Endothelial cell (in vitro differentiated cells): ENCODE results near the gene PCDHGC5. TPM values are rescaled to one million over a fixed set of nuclear protein-coding genes. Genes with fewer than 3 reads are reported as not detected.

Source experiments
- DNase-seq: peaks from one replicate; pipeline ENCODE4 v3.0.0; 2021; ENCODE audit warnings: low spot score
- H3K27ac Mint-ChIP-seq: one replicate; pipeline ENCODE4 v1.8.0; 2021; ENCODE audit warnings: mixed read lengths, inconsistent platforms; ENCODE audit not compliant: unreplicated experiment
- H3K27me3 Mint-ChIP-seq: one replicate; pipeline ENCODE4 v1.8.0; 2021; ENCODE audit warnings: mild to moderate bottlenecking, moderate library complexity, mixed read lengths, inconsistent platforms; ENCODE audit not compliant: unreplicated experiment
- H3K36me3 Mint-ChIP-seq: one replicate; pipeline ENCODE4 v1.8.0; 2021; ENCODE audit warnings: mild to moderate bottlenecking, low read depth, mixed read lengths, inconsistent platforms; ENCODE audit not compliant: unreplicated experiment
- H3K4me1 Mint-ChIP-seq: one replicate; pipeline ENCODE4 v1.8.0; 2021; ENCODE audit warnings: mild to moderate bottlenecking, mixed read lengths, inconsistent platforms; ENCODE audit not compliant: unreplicated experiment
- H3K4me3 Mint-ChIP-seq: one replicate; pipeline ENCODE4 v1.8.0; 2021; ENCODE audit warnings: mild to moderate bottlenecking, mixed read lengths, inconsistent platforms; ENCODE audit not compliant: unreplicated experiment
- H3K9me3 Mint-ChIP-seq: one replicate; pipeline ENCODE4 v1.8.0; 2021; ENCODE audit warnings: mixed read lengths, inconsistent platforms; ENCODE audit not compliant: unreplicated experiment
- CTCF ChIP-seq: fragments of 200-600 bp; sonication (generic); IDR thresholded peaks from one replicate; pipeline ENCODE4 v1.5.0; 2021; ENCODE audit warnings: antibody characterized with exemption; ENCODE audit not compliant: unreplicated experiment
- total RNA-seq: library from RNA; stranded (reverse); fragmentation: NEBNext Ultra II Directional; extraction: Animal tissue kit (Norgen Biotek cat#: 25700); gene quantifications from one replicate; pipeline ENCODE4 v1.2.1, GENCODE V29; 2021; ENCODE audit not compliant: unreplicated experiment

PCDHGC5 gene
- total RNA-seq, 1 donor from 2014 or later: 2.9 TPM

- Mint-ChIP-seq H3K36me3 (peaks cover 46% of the 10 kb centered on the region), H3K27ac (no peak overlapping the region), H3K4me1 (peaks cover 7% of the 10 kb centered on the region), H3K9me3 (no peaks in the 10 kb centered on the region), H3K27me3 (peaks cover 6% of the 10 kb centered on the region), H3K4me3 (peak overlapping the region; percentile 77)
- TF ChIP-seq CTCF: no peak
- DNase-seq: no peak
Observed at GRCh38 chr5:141529002-141529401, 40.1 kb downstream of the PCDHGC5 start.

GRCh38 chr5:141529873-141530272 lies 41.0 kb downstream of the PCDHGC5 start:
- no peak for TF ChIP-seq CTCF
- no peaks in the 10 kb centered on the region for H3K9me3 Mint-ChIP-seq
- peak overlapping the region; percentile 65 for H3K27ac Mint-ChIP-seq
- no peak overlapping the region for H3K4me3 Mint-ChIP-seq
- H3K4me1 Mint-ChIP-seq: peaks cover 8% of the 10 kb centered on the region
- H3K27me3 Mint-ChIP-seq: peaks cover 6% of the 10 kb centered on the region
- H3K36me3 Mint-ChIP-seq: peaks cover 46% of the 10 kb centered on the region
- no peak for DNase-seq

- H3K27me3 Mint-ChIP-seq: no peaks in the 10 kb centered on the region
- no peak overlapping the region for H3K4me3 Mint-ChIP-seq
- H3K27ac Mint-ChIP-seq: no peak overlapping the region
- TF ChIP-seq CTCF: no peak
- peaks cover 36% of the 10 kb centered on the region for H3K36me3 Mint-ChIP-seq
- no peak for DNase-seq
- no peaks in the 10 kb centered on the region for H3K9me3 Mint-ChIP-seq
- peaks cover 8% of the 10 kb centered on the region for H3K4me1 Mint-ChIP-seq
Observed at GRCh38 chr5:141532726-141533125, 43.8 kb downstream of the PCDHGC5 start.

GRCh38 chr5:141533897-141534296 lies 45.0 kb downstream of the PCDHGC5 start:
- Mint-ChIP-seq H3K9me3 (no peaks in the 10 kb centered on the region), H3K27me3 (no peaks in the 10 kb centered on the region), H3K27ac (no peak overlapping the region), H3K4me3 (no peak overlapping the region), H3K36me3 (peaks cover 24% of the 10 kb centered on the region), H3K4me1 (peaks cover 8% of the 10 kb centered on the region)
- no peak for TF ChIP-seq CTCF
- no peak for DNase-seq

- Mint-ChIP-seq H3K4me3 (peak overlapping the region; percentile 19), H3K4me1 (peaks cover 8% of the 10 kb centered on the region), H3K27ac (no peak overlapping the region), H3K27me3 (no peaks in the 10 kb centered on the region), H3K36me3 (peaks cover 24% of the 10 kb centered on the region), H3K9me3 (no peaks in the 10 kb centered on the region)
- no peak for DNase-seq
- no peak for TF ChIP-seq CTCF
Observed at GRCh38 chr5:141534492-141535213, 45.8 kb downstream of the PCDHGC5 start.
